Stimulated activated CD4-positive, alpha-beta T cell treated with anti-CD3 and anti-CD28 coated beads, Interleukin-4, amount 100 ng/mL, for 1 hour (primary cell): ENCODE data around the gene TUBB4A.
A peak's percentile ranks its signal among the peaks of the same experiment; 100 is the strongest.
"Not testable (repeated sequence)": the region's sequence is repeated elsewhere in the genome, so short reads cannot be mapped to it uniquely, and the experiment has no call there.

ENCODE experiments used
- DNase-seq: peaks from one replicate; pipeline ENCODE4 v3.0.0-alpha.2; 2020

TUBB4A gene

GRCh38 chr19:6522712-6523111 lies 20.6 kb upstream of the TUBB4A start:
- no peak for DNase-seq

DNA sequence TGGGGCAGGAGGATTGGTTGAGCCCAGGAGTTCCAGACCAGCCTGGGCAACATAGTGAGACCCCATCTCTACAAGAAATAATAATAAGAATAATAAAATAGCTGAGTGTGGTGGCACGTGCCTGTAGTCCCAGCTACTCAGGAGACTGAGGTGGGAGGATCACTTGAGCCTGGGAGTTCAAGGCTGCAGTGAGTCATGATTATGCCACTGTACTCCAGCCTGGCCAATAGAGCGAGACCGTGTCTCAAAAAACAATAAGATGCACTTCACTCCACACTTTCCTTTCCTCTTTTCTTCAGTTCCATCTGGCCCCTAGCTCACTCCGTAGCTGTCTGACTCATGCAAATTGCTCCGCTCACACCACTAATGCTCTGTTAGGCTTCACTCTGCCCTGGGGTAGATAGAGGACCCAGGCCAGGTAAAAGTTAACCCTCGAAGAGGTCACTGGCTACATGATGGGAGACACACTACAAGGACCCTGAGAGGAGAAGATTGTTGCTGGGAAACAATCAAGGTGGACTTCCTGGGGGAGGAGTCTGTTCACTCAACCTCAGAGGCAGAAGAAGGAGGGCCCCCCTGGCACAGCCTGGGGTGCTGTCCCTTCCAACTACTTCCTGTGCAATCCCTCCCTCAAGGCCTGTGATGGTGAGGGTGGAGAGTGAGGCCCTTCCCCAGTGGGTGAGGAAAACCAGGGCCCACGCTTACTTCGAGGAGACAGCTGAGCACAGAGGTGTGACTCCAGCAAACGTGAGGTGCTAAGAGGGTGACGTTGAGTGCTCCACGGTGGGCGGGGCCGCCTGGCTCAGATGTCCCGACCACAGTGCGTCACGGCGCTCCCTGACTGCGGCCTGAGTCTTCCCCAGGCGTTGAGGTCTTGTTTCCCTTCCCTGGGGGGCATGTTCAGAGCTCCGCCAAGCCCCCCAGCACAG lies 19.9 kb upstream of the TUBB4A start:
- peak; percentile 35 for DNase-seq

DNA sequence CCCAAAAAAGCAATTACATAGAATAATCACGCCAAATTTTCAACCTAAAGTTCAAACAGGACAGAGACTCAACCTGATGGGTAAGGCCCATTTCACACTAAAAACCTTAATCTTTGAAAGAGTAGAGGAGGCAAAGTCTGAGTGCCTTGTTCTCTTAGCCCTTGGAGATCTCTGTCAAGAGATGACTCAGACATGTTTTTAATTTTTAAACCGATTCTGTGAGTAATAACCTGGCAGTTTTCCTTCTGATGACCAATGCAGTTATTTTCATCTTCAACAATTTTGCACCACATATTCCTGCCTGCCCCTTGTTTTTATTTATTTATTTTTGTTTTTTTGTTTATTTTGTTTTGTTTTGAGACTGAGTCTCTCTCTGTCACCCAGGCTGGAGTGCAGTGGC lies 17.2 kb upstream of the TUBB4A start:
- DNase-seq, result no peak

DNA sequence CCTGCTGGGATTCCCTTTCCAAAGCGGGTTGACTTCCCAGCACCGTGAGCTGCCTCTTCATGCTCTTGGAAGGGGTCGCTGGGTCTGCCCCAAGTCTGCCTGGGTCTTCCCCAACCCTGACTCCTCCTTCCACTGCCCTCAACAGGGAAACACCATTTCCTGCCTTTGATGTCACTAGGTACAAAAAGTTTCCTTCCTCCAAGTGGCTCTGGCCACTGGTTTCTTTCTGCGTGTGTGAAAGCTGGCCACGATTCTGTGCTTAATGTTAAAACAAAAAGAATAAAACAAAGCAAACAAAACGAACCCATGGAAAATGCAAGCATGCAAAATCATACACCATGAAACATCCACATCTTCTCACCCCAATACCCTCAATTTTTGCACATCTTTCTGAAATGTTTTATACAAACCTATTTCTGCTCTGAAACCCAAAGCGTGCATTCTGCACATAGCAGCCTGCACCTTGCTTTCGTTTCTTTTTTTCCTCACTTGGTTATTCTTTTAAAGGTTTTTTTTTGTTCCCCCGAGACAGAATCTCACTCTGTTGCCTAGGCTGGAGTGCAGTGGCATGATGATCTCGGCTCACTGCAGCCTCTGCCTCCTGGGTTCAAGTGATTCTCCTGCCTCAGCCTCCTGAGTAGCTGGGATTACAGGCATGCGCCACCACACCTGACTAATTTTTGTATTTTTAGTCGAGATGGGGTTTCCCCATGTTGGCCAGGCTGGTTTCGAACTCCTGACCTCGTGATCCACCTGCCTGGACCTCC lies 16.2 kb upstream of the TUBB4A start:
- no peak for DNase-seq

- peak; percentile 96 for DNase-seq
Measured at GRCh38 chr19:6516659-6517291, 14.7 kb upstream of the TUBB4A start.

DNA sequence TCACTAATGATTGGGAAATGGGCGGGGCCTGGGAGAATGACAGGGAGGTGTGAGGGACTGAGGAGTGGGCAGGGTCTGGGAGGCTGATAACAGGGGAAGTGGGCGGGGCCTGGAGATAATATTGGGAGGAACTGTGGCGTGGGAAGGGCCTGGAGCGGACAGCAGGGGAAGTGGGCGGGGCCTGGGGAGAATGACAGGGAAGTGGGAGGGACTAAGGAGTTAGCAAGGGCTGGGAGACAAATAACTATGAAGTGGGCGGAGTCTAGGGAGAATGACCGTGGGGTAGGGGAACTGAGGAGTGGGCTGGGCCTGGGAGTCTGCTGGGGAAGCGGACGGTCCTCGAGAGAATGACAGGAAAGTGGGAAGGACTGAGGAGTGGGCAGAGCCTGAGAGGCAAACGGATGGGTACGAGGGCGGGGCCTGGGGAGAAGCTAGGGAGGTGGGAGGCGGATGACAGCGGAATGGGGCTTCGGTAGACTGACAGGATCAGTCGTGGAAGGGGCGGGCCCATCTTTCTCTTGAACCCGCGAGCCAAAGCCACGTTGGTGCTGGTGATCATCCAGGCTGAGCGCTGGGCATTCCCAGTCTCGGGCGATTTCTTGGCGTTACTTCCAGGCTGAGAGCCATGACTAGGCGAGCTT lies 14.0 kb upstream of the TUBB4A start:
- peak; percentile 60 for DNase-seq

DNA sequence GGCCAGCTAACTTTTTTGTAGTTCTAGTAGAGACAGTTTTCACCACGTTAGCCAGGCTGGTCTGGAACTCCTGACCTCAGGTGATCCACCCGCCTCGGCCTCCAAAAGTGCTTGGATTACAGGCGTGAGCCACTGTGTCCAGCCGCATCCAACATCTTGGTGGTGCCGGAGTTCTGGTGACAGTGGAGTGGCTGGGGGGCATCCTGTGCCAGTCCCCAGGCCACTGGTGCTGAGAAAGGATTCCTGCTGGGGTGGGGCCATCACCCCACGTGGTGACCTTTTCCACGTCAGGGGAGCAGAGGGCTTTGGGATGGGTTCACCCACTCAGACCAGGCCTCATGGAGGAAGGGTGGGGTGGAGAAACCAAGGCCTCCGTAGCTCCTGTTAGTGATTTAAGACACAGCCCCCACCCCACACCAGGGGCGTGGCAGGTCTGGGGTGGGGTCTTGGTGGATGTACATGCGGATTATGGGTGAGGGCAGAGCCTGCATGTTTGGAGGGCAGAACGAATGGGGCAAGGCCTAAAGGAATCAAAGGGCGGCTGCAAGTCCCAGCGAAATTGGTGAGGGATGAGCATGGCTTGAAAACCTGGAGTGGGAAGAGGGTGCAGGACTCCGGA lies 12.9 kb upstream of the TUBB4A start:
- DNase-seq, result no peak

GRCh38 chr19:6514089-6514488 lies 12.0 kb upstream of the TUBB4A start:
- no peak for DNase-seq

DNA sequence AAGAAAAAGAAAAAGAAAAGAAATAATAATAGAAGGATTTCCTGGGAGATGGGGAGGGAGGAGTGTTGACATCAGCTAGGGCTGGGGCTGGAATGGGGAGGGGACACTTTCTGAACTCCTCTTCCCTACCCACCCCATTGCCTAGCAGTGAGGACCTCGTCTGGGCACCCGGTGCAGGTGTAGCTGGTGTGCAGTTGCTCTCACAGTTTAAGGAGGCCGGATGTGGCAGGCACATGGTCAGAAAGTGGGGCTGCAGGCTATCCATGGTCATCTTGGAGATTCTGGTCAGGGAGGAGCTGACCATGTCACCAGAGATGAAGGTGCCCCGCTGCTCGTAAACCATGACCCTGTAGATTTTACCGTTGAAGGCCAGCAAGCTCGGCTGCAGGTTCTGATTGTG lies 8.5 kb upstream of the TUBB4A start:
- DNase-seq, result no peak

DNA sequence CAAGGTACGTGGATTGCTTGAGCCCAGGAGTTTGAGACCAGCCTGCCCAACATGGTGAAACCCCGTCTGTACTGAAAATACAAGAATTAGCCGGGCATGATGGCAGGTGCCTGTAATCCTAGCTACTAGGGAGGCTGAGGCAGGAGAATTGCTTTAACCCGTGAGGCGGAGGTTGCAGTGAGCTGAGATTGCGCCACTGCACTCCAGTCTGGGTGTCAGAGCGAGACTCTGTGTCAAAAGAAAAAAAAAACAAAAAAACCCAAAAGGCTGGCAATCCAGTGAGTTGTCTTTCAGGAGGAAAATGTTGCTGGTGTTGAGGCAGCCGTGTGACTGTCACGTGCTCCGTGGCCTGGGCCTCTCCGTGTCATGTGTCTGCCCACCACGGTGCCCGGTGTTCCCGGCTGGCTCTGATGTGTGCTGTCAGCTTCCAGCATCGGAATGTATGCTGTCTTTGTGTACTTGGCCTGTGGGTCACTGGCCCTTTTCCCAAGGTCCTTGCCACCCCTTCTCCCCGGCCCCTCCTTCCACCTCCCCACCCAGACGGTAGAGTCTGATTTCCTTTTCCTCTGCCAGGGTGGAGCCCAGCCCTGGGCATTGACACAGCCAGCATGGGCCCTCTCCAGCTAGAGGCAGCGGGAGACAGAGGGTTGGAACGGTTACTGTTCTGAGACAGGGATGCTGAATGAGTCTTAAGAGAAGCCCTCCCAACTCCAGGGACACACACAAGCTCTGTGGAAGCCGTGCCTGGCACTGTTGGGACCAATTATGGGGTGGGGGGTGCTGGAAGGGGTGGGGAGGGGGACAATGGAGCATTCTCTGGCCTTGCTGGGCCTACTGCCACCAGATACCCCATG lies 7.2 kb upstream of the TUBB4A start:
- no peak for DNase-seq

- not testable (repeated sequence) for DNase-seq
Measured at GRCh38 chr19:6508028-6508771, 6.1 kb upstream of the TUBB4A start.

- DNase-seq, result no peak
Measured at GRCh38 chr19:6503407-6504201, 1.5 kb upstream of the TUBB4A start.

DNA sequence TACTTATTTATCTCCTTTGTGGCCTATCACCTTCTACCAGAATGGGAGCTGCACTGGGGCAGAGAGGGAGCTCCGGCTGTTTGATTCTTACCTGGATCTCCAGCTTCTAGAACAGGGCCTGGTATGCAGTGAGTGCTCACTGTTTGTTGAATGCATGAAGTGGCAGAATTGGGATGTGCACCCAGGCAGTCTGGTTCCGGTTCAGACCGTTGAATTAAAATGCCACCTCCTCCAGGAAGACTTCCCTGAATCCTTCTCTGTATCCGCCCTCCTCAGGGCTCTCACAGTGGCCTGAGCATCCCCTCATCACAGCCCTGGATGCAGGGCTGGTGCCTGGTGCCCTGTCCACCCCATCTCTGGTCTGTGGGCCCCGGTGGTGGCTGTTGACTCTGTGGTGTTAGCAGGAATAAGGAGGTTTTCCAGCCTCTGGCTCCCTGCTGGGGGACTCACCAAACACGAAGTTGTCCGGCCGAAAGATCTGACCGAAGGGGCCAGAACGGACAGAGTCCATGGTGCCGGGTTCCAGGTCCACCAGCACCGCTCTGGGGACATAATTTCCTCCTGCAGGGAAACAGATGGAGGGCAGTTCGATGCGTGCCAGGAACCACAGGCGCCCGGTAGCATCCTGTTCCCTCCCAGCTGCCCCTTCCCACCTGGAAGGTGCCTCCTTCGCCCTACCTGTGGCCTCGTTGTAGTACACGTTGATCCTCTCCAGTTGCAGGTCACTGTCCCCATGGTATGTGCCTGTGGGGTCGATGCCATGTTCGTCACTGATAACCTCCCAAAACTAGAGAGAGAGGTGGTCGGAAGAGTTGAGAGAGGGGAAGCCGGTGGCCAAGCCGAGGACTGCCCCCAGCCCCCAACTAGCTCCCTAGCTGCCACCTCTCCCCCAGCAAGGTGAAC lies 1.0 kb downstream of the TUBB4A start:
- DNase-seq, result no peak

DNA sequence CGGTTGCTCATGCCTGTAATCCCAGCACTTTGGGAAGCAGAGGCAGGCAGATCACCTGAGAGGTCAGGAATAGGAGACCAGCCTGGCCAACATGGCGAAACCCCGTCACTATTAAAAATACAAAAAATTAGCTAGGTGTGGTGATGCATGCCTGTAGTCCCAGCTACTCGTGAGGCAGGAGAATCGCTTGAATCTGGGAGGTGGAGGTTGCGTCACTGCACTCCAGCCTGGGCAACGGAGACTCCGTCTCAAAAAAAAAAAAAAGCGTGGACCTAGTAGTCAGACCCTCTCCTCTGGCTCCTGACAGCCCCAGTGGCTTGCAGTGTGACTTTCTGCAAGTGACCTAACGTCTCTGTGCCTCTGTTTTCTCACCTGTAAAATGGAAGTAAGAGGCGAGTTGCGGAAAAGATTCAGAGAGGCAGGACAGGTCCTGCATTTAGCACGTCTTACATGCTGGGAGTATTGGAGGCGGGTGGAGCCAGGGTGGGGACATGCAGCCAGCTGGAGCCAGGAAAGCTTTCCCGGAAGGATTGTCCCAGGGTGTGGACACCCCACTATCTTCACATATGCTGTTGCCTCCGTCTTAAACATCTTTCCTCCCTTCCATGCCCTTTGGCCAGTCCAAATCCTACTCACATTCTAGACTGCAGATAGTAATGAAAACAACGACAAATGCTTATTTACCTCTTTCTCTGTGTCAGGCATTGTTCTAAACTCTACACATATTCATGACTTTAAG lies 2.9 kb downstream of the TUBB4A start:
- DNase-seq, result no peak

- no peak for DNase-seq
Measured at GRCh38 chr19:6498294-6499036, 3.6 kb downstream of the TUBB4A start.

GRCh38 chr19:6495947-6496346 lies 6.2 kb downstream of the TUBB4A start:
- no peak for DNase-seq

- DNase-seq, result no peak
Measured at GRCh38 chr19:6494438-6495036, 7.6 kb downstream of the TUBB4A start.
